ENCODE data around the gene POF1B.
"Not testable (repeated sequence)": the region's sequence is repeated elsewhere in the genome, so short reads cannot be mapped to it uniquely, and the experiment has no call there.

POF1B gene, protein sequence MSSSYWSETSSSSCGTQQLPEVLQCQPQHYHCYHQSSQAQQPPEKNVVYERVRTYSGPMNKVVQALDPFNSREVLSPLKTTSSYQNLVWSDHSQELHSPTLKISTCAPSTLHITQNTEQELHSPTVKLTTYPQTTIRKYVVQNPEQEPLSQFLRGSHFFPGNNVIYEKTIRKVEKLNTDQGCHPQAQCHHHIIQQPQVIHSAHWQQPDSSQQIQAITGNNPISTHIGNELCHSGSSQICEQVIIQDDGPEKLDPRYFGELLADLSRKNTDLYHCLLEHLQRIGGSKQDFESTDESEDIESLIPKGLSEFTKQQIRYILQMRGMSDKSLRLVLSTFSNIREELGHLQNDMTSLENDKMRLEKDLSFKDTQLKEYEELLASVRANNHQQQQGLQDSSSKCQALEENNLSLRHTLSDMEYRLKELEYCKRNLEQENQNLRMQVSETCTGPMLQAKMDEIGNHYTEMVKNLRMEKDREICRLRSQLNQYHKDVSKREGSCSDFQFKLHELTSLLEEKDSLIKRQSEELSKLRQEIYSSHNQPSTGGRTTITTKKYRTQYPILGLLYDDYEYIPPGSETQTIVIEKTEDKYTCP

GRCh38 chrX:85379174-85379907 is at the start of gene POF1B:
TSS of gene POF1B (minus strand) at chrX:85379665. CDS start at chrX:85379454, 211 bp downstream.
- peak; percentile 5 for DNase-seq

GRCh38 chrX:85429066-85429465 is 49.6 kb upstream of the POF1B start:
- no peak for DNase-seq

- no peak for DNase-seq
Measured at GRCh38 chrX:85419293-85419692, 39.8 kb upstream of the POF1B start.

GRCh38 chrX:85391878-85392238 is 12.4 kb upstream of the POF1B start:
- DNase-seq: no peak

DNA sequence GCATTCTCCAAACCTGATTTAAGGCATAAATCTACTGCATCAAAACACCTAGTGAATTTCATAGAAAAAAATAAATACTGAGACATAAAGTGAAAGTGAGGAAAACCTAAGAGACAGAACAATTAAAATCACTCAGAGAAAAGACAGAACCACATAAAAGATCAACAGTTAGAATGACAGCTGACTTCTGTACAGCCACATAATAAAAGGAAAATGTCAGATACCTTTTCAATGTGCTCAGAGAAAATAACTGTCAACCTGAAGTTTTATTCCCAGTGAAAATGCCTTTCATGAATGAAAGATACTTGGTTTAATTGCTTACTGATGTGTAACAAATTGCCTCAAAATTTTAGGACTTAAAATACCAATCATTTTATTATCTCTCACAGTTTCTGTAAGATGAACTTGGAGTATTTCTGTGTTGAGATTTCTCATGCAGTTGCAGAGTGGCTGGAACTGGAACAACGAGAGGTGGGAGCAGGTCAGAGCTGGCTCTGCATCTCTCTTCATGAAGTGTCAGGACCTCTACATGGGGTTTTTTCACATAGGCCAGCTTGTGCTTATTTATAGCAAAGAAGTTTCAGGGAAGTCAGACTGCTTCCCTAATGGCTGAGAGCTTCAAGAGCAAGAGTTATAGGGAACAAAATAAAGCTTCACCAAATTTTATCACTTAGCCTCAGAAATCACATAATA is 11.9 kb upstream of the POF1B start:
- DNase-seq: no peak

- no peak for DNase-seq
Measured at GRCh38 chrX:85381602-85382001, 2.1 kb upstream of the POF1B start.

- no peak for DNase-seq
Measured at GRCh38 chrX:85378461-85378860, 1.0 kb downstream of the POF1B start.

GRCh38 chrX:85375333-85375738 is 4.1 kb downstream of the POF1B start:
- DNase-seq: no peak

- no peak for DNase-seq
Measured at GRCh38 chrX:85365370-85365995, 14.0 kb downstream of the POF1B start.

DNA sequence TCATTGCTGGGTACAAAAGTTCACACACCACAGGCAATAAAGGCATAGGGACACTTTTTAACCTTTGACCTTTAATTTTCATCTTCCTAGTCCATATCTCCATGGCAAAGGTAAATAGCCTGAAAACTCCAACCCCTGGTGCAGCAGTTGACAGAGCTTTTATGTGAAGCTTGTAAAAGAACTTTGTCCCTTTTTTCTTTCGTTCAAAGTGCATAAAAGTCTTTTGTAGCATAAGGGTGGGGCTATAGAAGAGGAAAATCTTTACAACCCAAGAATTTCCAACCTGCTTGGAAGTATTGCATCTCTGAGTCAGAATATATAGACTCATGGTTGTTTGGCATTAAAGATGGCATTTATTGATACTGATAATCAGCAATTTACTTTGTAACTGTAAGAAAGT is 20.4 kb downstream of the POF1B start:
- no peak for DNase-seq

DNA sequence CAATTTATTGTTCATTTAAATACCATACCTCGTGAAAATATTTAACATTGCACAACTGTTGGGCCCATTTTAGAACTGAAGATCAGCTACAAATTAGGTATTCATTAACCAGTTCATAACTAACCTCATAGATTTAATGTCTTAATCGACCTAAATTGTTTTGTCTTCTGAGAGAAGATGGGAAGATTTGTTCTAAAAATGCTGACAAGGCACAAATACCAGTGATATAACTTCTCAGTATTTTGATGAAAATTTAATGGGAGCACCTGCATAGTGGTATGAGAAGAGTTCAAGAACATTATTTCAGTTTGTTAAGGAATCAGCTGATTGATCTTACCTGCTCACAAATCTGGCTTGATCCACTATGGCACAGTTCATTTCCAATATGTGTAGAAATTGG is 33.9 kb downstream of the POF1B start:
- DNase-seq: no peak

DNA sequence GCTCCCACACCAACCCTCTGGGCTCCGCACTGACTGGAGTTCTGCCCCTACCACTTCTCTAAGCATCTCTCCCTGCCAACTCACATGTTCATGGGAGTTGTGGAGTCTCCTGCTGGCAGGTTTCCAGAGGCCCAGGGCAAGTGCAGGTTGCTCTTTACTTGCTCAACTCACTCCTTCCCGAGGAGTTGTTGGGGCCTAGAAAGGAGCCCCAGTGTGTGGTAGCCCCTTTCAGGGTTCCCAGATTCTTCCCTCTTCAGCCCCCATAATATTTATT is 52.5 kb downstream of the POF1B start:
- no peak for DNase-seq

DNA sequence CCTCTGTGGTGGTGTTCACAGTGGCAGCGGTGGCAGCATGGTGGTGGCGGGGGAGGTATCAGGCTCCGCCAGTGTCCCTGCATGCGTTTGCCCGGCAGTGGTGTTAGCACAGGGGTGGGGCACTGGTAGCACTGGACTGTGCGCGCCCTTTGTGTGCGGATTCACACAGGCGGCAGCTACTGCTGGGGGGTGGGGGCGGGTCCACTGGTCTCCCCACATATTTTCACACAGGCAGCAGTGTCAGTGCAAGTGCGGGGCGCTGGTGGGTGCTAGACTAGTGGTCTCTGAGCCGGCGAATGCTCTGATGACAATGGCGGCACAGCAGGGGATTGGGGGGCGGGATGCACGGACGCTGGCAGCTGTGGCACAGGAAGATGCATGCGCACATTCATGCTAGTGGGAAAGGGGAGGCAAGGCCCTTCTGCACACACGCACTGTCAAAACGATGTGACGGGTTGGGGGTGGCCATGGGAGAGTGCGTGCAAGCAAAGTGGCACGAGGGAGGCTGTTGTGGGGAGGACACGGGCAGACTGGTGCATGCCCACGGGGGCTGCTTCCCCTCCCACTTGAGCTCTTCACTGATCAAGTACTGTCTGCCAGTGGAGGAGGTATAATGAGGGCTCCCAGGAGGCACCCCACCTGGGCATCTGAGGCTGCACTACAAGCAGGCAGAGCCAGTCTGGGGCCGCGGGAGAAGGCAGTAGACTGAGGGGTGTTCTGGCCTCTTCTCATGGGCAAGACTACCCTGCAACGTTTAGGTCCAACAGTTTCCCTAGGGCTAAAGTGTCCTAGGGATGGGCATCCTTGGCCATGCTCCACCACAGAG is 53.0 kb downstream of the POF1B start:
- DNase-seq: no peak

DNA sequence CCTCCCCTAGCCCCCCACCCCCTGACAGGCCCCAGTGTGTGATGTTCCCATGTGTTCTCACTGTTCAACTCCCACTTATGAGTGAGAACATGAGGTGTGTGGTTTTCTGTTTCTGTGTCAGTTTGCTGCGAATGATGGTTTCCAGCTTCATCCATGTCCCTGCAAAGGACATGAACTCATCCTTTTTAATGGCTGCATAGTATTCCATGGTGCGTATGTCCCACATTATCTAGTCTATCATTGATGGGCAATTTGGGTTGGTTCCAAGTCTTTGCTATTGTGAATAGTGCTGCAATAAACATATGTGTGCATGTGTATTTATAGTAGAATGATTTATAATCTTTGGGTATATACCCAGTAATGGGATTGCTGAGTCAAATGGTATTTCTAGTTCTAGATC is 68.1 kb downstream of the POF1B start:
- DNase-seq: not testable (repeated sequence)

GRCh38 chrX:85309717-85310116 is 69.7 kb downstream of the POF1B start:
- no peak for DNase-seq

DNA sequence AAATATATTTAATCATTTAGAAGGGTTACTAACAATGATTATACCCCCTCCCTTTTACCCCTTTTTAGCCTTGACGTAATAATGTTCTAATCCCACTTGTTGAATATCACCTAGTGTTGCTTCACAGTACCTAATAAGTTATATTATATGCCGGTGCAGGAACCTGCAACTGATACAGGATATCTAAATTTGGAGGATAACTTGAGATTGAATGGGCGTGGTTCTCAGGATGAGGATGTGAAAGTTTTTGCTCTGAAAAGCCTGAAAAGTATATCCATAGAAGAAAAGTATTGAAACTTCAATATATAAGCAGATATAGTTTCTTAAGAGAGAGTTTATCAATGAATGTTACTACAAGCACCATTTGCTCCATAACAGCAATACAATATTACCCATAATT is 75.9 kb downstream of the POF1B start:
- DNase-seq: peak; percentile 3

DNA sequence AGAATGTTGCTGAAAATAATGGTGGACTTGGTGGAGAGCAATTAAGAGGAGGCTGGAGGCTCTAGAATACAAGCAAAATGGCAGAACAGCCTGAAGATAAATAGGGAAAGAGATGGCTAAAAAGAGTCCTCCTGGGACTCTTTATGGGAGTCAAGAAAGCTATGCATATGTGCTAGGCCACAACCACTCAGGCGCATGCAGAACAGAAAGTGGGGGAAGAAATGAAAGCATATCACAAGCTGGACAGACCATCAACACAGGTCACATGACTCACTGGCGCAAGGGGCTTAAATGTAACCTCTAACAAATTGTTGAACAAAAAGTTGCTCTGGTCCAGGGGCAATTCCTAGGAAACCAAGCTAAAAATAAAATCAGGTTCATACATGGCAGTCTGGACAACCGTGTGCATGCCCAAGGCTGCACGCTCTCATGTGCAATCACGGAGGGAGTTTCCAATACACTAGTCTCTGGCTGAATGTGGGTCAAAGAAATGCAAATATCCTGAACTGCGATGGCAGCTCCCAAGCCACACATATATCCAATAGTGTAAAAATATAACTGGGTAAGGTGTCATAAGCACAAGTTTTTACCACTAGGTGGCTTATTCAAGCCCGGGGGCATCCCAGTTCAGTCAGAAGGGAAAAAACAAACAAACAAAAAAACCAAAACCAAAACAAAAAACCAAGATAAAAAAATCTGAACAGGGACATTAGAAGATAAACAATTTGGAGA is 90.3 kb downstream of the POF1B start:
- DNase-seq: no peak

GRCh38 chrX:85285286-85285685 is 94.2 kb downstream of the POF1B start:
- not testable (repeated sequence) for DNase-seq

DNA sequence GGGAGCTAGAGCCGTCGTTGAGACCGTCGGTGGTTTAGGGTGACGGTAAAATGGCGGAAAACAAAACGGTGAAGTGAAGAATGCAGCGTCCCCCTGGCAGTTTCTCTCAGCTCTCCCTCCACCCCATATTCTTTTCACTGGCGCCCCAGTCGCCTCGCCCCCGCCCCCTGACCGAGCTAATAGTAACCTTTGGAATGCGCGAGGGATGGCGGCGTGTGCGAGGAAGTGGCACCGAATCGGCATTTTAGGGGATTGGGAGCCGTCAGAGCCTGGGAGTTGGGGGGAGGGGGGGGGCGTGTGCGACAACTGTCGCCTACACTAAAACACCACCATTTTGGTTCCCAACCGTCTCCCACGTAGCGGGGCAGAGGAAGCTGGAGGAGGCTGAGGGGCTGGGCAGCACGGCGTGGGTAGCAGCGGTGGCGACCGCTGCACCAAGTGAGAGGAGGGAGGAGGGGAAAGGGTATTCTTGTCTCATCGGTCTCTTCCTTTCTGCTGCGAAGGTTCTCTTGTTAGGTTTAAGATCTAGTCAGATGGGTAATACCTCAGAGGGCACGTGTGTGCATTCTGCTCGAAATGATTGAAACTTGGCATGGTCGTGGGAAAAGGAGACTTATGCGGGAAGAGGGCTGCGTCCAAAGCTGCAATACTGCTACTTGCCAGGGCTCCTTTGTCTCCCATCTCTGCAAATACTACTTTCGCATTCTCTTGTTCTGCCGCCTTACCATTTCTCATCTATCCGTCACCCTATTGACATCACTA is 134.8 kb downstream of the POF1B start:
- DNase-seq: no peak

DNA sequence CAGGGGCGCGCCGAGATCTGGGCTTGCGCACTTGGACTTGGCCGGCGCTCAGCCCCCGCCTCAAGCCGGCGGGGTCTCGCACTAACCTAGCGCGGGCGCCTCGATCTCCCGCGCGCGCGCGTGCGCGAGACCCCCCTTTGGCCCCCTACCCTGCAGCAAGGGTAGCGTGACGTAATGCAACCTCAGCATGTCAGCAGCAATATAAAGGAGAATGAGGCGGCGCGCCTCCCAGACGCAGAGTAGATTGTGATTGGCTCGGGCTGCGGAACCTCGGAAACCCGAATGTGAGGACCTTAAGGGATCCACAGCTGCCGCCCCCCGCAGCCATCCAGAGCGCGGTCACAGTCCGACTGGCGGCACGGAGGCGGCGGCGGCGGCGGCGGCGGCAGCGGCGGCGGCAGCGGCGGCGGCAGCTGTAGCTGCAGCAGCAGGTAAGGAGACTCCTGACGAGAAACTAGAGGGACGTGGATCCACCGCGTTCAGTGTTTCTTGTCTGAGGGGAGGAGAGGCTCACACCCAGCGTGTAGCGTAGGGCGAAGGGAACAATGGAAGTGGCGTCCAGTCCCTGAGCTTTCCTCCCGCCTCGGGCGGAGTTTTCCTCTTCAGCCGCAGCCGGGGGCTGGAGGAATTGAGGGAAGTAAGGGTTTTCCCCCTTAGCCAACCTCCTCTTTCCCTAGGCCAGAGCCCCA is 135.6 kb downstream of the POF1B start, which contains the start of the genes SATL1 and ZNF711:
TSS of gene SATL1 (minus strand) at position 19 of the 689 bp plus-strand sequence. CDS start 134,811 bp downstream, outside the sequence.
TSS of gene ZNF711 (plus strand) at position 231 of the 689 bp plus-strand sequence. CDS start 3,582 bp downstream, outside the sequence.
- DNase-seq: no peak

All from RPMI8226 (cell line).